Activated CD4-positive, alpha-beta memory T cell treated with anti-CD3 and anti-CD28 coated beads, Interleukin-2, amount 10 ng/mL, durations not matched to agents 7 days and 5 days (primary cell): Measurements from ENCODE around the gene CHMP4B. TPM values are rescaled to one million over a fixed set of nuclear protein-coding genes. Genes with fewer than 3 reads are reported as not detected.

Experiments used
- CTCF ChIA-PET: fragments of 350-600 bp; sonication (Branson Sonifier 250); formaldehyde crosslinking; loops from one replicate; lab custom pipeline; 2021; ENCODE audit warnings: antibody characterized with exemption, inconsistent platforms; lab: Charles Lee
- POLR2A ChIA-PET: fragments of 350-600 bp; sonication (Branson Sonifier 250); formaldehyde crosslinking; loops from one replicate; lab custom pipeline; 2021; ENCODE audit warnings: antibody characterized with exemption; lab: Charles Lee
- DNase-seq: peaks from one replicate; pipeline ENCODE4 v3.0.0-alpha.2; 2020
- H3K27ac Mint-ChIP-seq: one replicate; pipeline ENCODE4 v1.8.0; 2021; ENCODE audit warnings: mild to moderate bottlenecking, mixed read lengths
- H3K27me3 Mint-ChIP-seq: one replicate; pipeline ENCODE4 v1.8.0; 2021; ENCODE audit warnings: mixed read lengths
- H3K36me3 Mint-ChIP-seq: one replicate; pipeline ENCODE4 v1.8.0; 2021; ENCODE audit warnings: low read depth, mixed read lengths
- H3K4me1 Mint-ChIP-seq: one replicate; pipeline ENCODE4 v1.8.0; 2021; ENCODE audit warnings: mixed read lengths
- H3K4me3 Mint-ChIP-seq: one replicate; pipeline ENCODE4 v1.8.0; 2021; ENCODE audit warnings: mild to moderate bottlenecking, mixed read lengths
- H3K9me3 Mint-ChIP-seq: one replicate; pipeline ENCODE4 v1.8.0; 2021; ENCODE audit warnings: mixed read lengths
- total RNA-seq, 2 experiments: library from RNA; stranded (reverse); gene quantifications; one replicate each; pipeline ENCODE4 v1.2.3, GENCODE V29; 2021

The CHMP4B gene
- total RNA-seq, 2 experiments from 2014 or later = 86.7 to 86.9 TPM

DNA sequence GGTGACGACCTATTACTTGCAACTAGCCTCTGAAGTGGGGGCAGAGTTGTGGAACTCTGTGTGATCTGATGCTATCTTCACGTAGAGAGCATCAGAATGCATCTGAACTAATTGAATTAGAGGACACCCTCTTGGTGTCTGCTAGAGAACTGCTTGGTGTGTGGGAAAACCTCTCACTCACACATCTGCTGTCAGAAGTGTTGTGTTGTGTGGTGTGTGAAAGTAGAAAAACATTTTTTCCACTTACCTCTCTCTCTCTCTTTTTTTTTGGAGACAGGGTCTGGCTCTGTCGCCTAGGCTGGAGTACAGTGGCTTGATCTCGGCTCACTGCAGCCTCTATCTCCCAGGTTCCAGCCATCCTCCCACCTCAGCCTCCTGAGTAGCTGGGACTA lies 90.0 kb downstream of the CHMP4B start:
- CTCF ChIA-PET = no interaction called here
- POLR2A ChIA-PET = no interaction called here
- Mint-ChIP-seq H3K4me1 (no peaks in the 10 kb centered on the region), H3K36me3 (no peaks in the 10 kb centered on the region), H3K4me3 (no peak overlapping the region), H3K27ac (no peak overlapping the region), H3K27me3 (peaks cover 28% of the 10 kb centered on the region), H3K9me3 (no peaks in the 10 kb centered on the region)
- no peak for DNase-seq

DNA sequence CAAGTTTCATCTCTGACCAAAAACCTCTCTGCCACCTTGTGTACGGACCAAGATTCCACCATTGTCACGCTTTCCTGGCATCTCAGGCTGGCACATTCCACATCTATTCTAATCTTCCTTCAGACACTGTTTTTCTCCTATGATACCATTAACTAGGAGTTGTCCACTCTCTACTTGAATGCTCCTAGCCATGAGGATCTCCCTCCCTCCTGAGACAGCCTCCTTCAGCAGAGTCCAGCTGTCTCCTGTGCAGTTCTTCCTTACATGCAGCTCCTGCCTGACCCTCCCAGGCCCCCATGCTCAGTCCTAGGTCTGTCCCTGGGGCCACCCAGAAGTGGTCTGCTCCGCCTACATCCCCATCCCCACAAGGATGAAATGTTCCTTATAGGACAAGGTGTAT lies 90.9 kb downstream of the CHMP4B start:
- no peak overlapping the region for H3K27ac Mint-ChIP-seq
- H3K36me3 Mint-ChIP-seq = no peaks in the 10 kb centered on the region
- no peaks in the 10 kb centered on the region for H3K4me1 Mint-ChIP-seq
- ChIA-PET CTCF (interaction anchor here (0.7 kb wide), 1 partner anchor 40 kb away, joined by 3 read pairs; no protein-coding TSS in a partner anchor), POLR2A (no interaction called here)
- no peak overlapping the region for H3K4me3 Mint-ChIP-seq
- no peak for DNase-seq
- H3K27me3 Mint-ChIP-seq = peaks cover 23% of the 10 kb centered on the region
- H3K9me3 Mint-ChIP-seq = no peaks in the 10 kb centered on the region

Other genes with a start within 250 kb of the CHMP4B start
- under 1 TPM; 0.30 to 0.33 TPM for gene C20orf144, start 149.0 kb upstream of the CHMP4B start, total RNA-seq
- gene ACTL10, start 144.4 kb upstream of the CHMP4B start, total RNA-seq = 1 to 10 TPM; 3.7 to 4.5 TPM
- gene NECAB3, start 136.9 kb upstream of the CHMP4B start, total RNA-seq = 10 to 100 TPM; 27.3 to 36.2 TPM
- gene E2F1, start 125.0 kb upstream of the CHMP4B start, total RNA-seq = 10 to 100 TPM; 60.0 to 61.7 TPM
- gene PXMP4, start 91.0 kb upstream of the CHMP4B start, total RNA-seq = 10 to 100 TPM; 13.9 to 15.8 TPM
- gene ZNF341, start 79.4 kb upstream of the CHMP4B start, total RNA-seq = 1 to 10 TPM; 5.6 to 5.8 TPM
- 100 to 1,000 TPM; 204 to 209 TPM for gene RALY, start 182.6 kb downstream of the CHMP4B start, total RNA-seq